DOHH2 (cell line): ENCODE results near the gene SPOP.

ENCODE experiments used
- H3F3A ChIP-seq: fragments of 200-600 bp; sonication (generic), shearing (Covaris generic); 2 replicates; pipeline ENCODE4 v1.6.0; 2016; ENCODE audit warnings: antibody characterized with exemption, mild to moderate bottlenecking; ENCODE audit not compliant: control insufficient read depth, insufficient read depth
- H3K27ac ChIP-seq: fragments of 200-600 bp; sonication (generic); 2 replicates; pipeline ENCODE4 v1.5.1; 2014; ENCODE audit warnings: low read depth, mild to moderate bottlenecking, low read length, moderate library complexity
- H3K27me3 ChIP-seq: fragments of 200-600 bp; sonication (generic); 2 replicates; pipeline ENCODE4 v1.6.1; 2014; ENCODE audit warnings: mild to moderate bottlenecking, low read length, mixed read lengths; ENCODE audit not compliant: control insufficient read depth
- H3K36me3 ChIP-seq: fragments of 200-600 bp; sonication (generic); 2 replicates; pipeline ENCODE4 v1.6.1; 2014; ENCODE audit warnings: mild to moderate bottlenecking, low read length, moderate library complexity, mixed read lengths; ENCODE audit not compliant: control insufficient read depth
- H3K4me1 ChIP-seq: fragments of 200-600 bp; sonication (generic); 2 replicates; pipeline ENCODE4 v1.6.1; 2014; ENCODE audit warnings: mild to moderate bottlenecking, low read length, mixed read lengths; ENCODE audit not compliant: control insufficient read depth
- H3K4me2 ChIP-seq: fragments of 200-600 bp; sonication (generic); 2 replicates; pipeline ENCODE4 v1.6.0; 2014; ENCODE audit warnings: mild to moderate bottlenecking, low read length, moderate library complexity
- H3K4me3 ChIP-seq: fragments of 200-600 bp; sonication (generic); 2 replicates; pipeline ENCODE4 v1.5.1; 2014; ENCODE audit warnings: mild to moderate bottlenecking, low read length, mixed read lengths
- H3K79me2 ChIP-seq: fragments of 200-600 bp; sonication (generic); 2 replicates; pipeline ENCODE4 v1.6.1; 2014; ENCODE audit warnings: mild to moderate bottlenecking, low read length, mixed read lengths; ENCODE audit not compliant: control insufficient read depth
- H3K9me2 ChIP-seq: fragments of 200-600 bp; sonication (generic); replicated peaks from 2 replicates; pipeline ENCODE4 v1.6.1; 2014; ENCODE audit warnings: mild to moderate bottlenecking, low read length, mixed read lengths; ENCODE audit not compliant: control insufficient read depth
- H3K9me3 ChIP-seq: fragments of 200-600 bp; sonication (generic); 2 replicates; pipeline ENCODE4 v1.6.1; 2014; ENCODE audit warnings: antibody characterized with exemption, low read length, mixed read lengths; ENCODE audit not compliant: control insufficient read depth, insufficient read depth
- H4K20me1 ChIP-seq: fragments of 200-600 bp; sonication (generic); 2 replicates; pipeline ENCODE4 v1.6.0; 2014; ENCODE audit warnings: low read depth, mild to moderate bottlenecking, antibody characterized with exemption, low read length, moderate library complexity; ENCODE audit not compliant: control insufficient read depth, insufficient read depth
- CTCF ChIP-seq: fragments of 200-600 bp; sonication (generic); IDR thresholded peaks from one replicate; pipeline ENCODE4 v1.5.1; 2014; ENCODE audit warnings: antibody characterized with exemption, mild to moderate bottlenecking, low read depth, low read length; ENCODE audit not compliant: poor library complexity, severe bottlenecking
- EZH2phosphoT487 ChIP-seq: fragments of 200-600 bp; sonication (generic); IDR thresholded peaks from 2 replicates; pipeline ENCODE4 v1.6.1; 2017; ENCODE audit warnings: borderline replicate concordance, mild to moderate bottlenecking, antibody characterized with exemption, low read length, moderate library complexity, mixed read lengths

Gene SPOP

GRCh38 chr17:49659661-49660382 lies 18.1 kb downstream of the SPOP start:
- Histone ChIP-seq H3K4me1 (no peaks in the 10 kb centered on the region), H3K9me3 (no peaks in the 10 kb centered on the region), H3K4me3 (no peak overlapping the region), H3K79me2 (peaks cover 69% of the 10 kb centered on the region), H3F3A (no peaks in the 10 kb centered on the region), H4K20me1 (no peaks in the 10 kb centered on the region; the same call in 1 of the 2 replicates), H3K9me2 (no peaks in the 10 kb centered on the region), H3K27me3 (no peaks in the 10 kb centered on the region), H3K4me2 (no peak overlapping the region), H3K36me3 (peaks cover 4% of the 10 kb centered on the region), H3K27ac (no peak overlapping the region)
- TF ChIP-seq CTCF (no peak), EZH2phosphoT487 (no peak)

GRCh38 chr17:49656247-49656646 lies 21.6 kb downstream of the SPOP start:
- H3K9me2 ChIP-seq, result no peaks in the 10 kb centered on the region
- no peaks in the 10 kb centered on the region for H3K9me3 ChIP-seq
- H4K20me1 ChIP-seq, result peaks cover 9% of the 10 kb centered on the region

GRCh38 chr17:49647256-49647585 lies 30.7 kb downstream of the SPOP start:
- Histone ChIP-seq H4K20me1 (peaks cover 3% of the 10 kb centered on the region; the same call in 1 of the 2 replicates), H3K27ac (no peak overlapping the region), H3K4me1 (no peaks in the 10 kb centered on the region), H3K36me3 (no peaks in the 10 kb centered on the region), H3K9me3 (no peaks in the 10 kb centered on the region), H3K27me3 (no peaks in the 10 kb centered on the region), H3K4me3 (no peak overlapping the region), H3K4me2 (no peak overlapping the region), H3K9me2 (no peaks in the 10 kb centered on the region), H3K79me2 (peaks cover 69% of the 10 kb centered on the region), H3F3A (no peaks in the 10 kb centered on the region)
- TF ChIP-seq EZH2phosphoT487 (no peak), CTCF (no peak)

More at GRCh38 chr17:49656247-49656646, 21.6 kb downstream of the SPOP start:
- no peaks in the 10 kb centered on the region for H3K4me1 ChIP-seq
- H3F3A ChIP-seq, result no peaks in the 10 kb centered on the region
- H3K4me3 ChIP-seq, result no peak overlapping the region
- TF ChIP-seq EZH2phosphoT487, result no peak
- TF ChIP-seq CTCF, result no peak
- H3K36me3 ChIP-seq, result peaks cover 4% of the 10 kb centered on the region
- no peak overlapping the region for H3K27ac ChIP-seq
- peaks cover 73% of the 10 kb centered on the region for H3K79me2 ChIP-seq
- no peak overlapping the region for H3K4me2 ChIP-seq
- no peaks in the 10 kb centered on the region for H3K27me3 ChIP-seq
